Heart right ventricle (tissue), 16 donors: ENCODE measurements around the gene ADK. TPM values are rescaled to one million over a fixed set of nuclear protein-coding genes. Genes with fewer than 3 reads are reported as not detected.

Experiments used
- ATAC-seq, 8 donors: fragments of 200-7000 bp; cut with Tn5 transposase; one replicate each; pipeline ENCODE4 v1.9.1; 2020; ENCODE audit warnings: mild to moderate bottlenecking in 8 of 8, moderate library complexity in 8 of 8, moderate number of reproducible peaks in 1 of 8
- DNase-seq, 2 donors: peaks; one replicate each; pipeline ENCODE4 v3.0.0-alpha.2; 2020
- H3K27ac ChIP-seq, 10 donors: fragments of 200-600 bp; sonication (generic) in 2 of 10; one replicate each; pipeline versions ENCODE4 v1.5.0 to v1.8.0; 2020 to 2022; ENCODE audit warnings: mild to moderate bottlenecking in 3 of 10
- H3K27me3 ChIP-seq, 7 donors: fragments of 200-600 bp; one replicate each; pipeline ENCODE4 v1.8.0; 2021 to 2022; ENCODE audit warnings: mild to moderate bottlenecking in 2 of 7
- H3K36me3 ChIP-seq, 9 donors: fragments of 200-600 bp; sonication (generic) in 1 of 9; one replicate each; pipeline versions ENCODE4 v1.5.0 to v1.8.0; 2020 to 2022; ENCODE audit warnings: mild to moderate bottlenecking in 2 of 9
- H3K4me1 ChIP-seq, 9 donors: fragments of 200-600 bp; sonication (generic) in 1 of 9; one replicate each; pipeline versions ENCODE4 v1.5.0 to v1.8.0; 2020 to 2022; ENCODE audit warnings: mild to moderate bottlenecking in 4 of 9
- H3K4me3 ChIP-seq, 10 donors: fragments of 200-600 bp; sonication (generic) in 2 of 10; one replicate each; pipeline versions ENCODE4 v1.5.0 to v1.8.0; 2020 to 2022; ENCODE audit warnings: mild to moderate bottlenecking in 7 of 10, moderate library complexity in 2 of 10
- H3K9me3 ChIP-seq, 11 donors: fragments of 200-600 bp in 10 of 11; sonication (generic) in 2 of 11; one replicate each; pipeline versions ENCODE4 v1.5.0 to v1.8.0; 2013 to 2022; ENCODE audit warnings: mild to moderate bottlenecking in 2 of 11, control low read depth in 1 of 11, moderate library complexity in 1 of 11
- WGBS, 2 donors: extraction: QIAGEN DNeasy Blood & Tissue Kit; methylation state at CpG; one replicate each; pipeline ENCODE4 v1.1.7; 2013; ENCODE audit warnings: inconsistent platforms in 1 of 2; 5-methylcytosine and 5-hydroxymethylcytosine counted together
- intact Hi-C, 10 donors: fragments of 100-400 bp; cut with DNase I; formaldehyde crosslinking; loops; one replicate each; pipeline versions ENCODE4 v1.11.1 to v1.14.2; 2022
- polyA plus RNA-seq, 2 donors: library from polyadenylated mRNA; stranded (reverse); fragments of 200-250 nt; gene quantifications; one replicate each; pipeline ENCODE4 v1.2.3, GENCODE V29; 2013
- total RNA-seq, 10 donors: library from RNA; stranded (reverse); fragmentation: NEBNext Ultra II Directional in 3 of 10; extraction: Animal tissue kit (Norgen Biotek cat#: 25700) in 3 of 10; gene quantifications; one replicate each; pipeline versions ENCODE4 v1.2.1 to v1.2.4, GENCODE V29; 2021 to 2023
- TF ChIP-seq, protein P1 (sequence below), 9 donors: fragments of 200-600 bp; sonication (generic) in 2 of 9; IDR thresholded peaks; one replicate each; pipeline versions ENCODE4 v1.5.0 to v1.8.0; 2021 to 2022; ENCODE audit warnings: antibody characterized with exemption in 9 of 9, mild to moderate bottlenecking in 5 of 9, moderate library complexity in 1 of 9
- donor health status: Arrhythmogenic right ventricular cardiomyopathy.
- donor health status: ischemic (EF 13 %, LVEDD 7.1; RV severe dilation, severe dysfunction).
- donor health status: healthy with polysubstance abuse.
- donor health status: DM: no; HTN: yes; CAD: no.
- donor health status: DM: no; HTN: no; CAD: no.
- donor health status: ischemic (EF 25% LVEDD 6.9; RV normal size, moderate dysfunction).
- donor health status: ischemic (EF 25% LVEDD 5.7; RV mildly dilated, moderate dysfunction).
- donor health status: healthy.
- donor health status: DM: yes; HTN: yes; CAD: no.
- donor health status: Ischemic cardiomyopathy.
- donor health status: ischemic (EF 35%, LVEDD 5.7; RV mildly dilated, moderate dysfunction).
- donor health status: nonischemic (EF 11% LVEDD 7.7; RV severe dilation, severe dysfunction).
- donor health status: DM: yes; HTN: yes; CAD: no.
- donor health status: PGD.
- donor health status: ischemic (EF 29% LVEDD 5.4; RV normal size, mild dysfunction).
- donor health status: nonischemic (EF 23%, LVEDD 6.1; RV moderate dilation, normal function).

Gene ADK
- total and polyA plus RNA-seq, 12 donors: 13.0 to 50.0 (median 39.1) TPM

DNA sequence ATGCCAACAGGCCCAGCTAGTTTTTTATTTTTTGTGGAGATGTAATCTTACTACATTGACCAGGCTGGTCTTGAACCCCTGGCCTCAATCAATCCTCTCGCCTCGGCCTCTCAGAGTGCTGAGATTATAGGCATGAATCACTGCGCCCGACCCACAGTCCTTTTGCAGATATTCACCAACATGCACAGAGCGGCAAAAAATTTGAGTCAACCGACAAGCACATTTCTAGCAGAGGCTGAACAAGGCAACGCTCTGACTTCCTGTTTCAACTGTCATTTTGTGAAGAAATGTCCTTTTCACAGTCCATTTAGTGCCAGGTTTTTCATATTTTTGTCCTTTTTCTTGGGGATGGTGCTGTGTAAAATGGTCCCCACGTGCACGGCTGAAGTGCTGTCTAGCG is 604.3 kb downstream of the ADK start:
- TF ChIP-seq, protein P1, sequence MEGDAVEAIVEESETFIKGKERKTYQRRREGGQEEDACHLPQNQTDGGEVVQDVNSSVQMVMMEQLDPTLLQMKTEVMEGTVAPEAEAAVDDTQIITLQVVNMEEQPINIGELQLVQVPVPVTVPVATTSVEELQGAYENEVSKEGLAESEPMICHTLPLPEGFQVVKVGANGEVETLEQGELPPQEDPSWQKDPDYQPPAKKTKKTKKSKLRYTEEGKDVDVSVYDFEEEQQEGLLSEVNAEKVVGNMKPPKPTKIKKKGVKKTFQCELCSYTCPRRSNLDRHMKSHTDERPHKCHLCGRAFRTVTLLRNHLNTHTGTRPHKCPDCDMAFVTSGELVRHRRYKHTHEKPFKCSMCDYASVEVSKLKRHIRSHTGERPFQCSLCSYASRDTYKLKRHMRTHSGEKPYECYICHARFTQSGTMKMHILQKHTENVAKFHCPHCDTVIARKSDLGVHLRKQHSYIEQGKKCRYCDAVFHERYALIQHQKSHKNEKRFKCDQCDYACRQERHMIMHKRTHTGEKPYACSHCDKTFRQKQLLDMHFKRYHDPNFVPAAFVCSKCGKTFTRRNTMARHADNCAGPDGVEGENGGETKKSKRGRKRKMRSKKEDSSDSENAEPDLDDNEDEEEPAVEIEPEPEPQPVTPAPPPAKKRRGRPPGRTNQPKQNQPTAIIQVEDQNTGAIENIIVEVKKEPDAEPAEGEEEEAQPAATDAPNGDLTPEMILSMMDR (IDR thresholded peaks at IDR 0.05): no peak
- DNase-seq (no peak), ATAC-seq (no peak)
- H3K4me3 ChIP-seq: no peak overlapping the region
- H3K9me3 ChIP-seq: no peaks in the 10 kb centered on the region
- intact Hi-C loops: loop anchor here in 1 of 10 donors (10.0 kb wide), 1 partner anchor 130 kb away; no protein-coding TSS in a partner anchor
- H3K4me1 ChIP-seq: peaks cover 0 to 10% (median 0%) of the 10 kb centered on the region in 9 donors
- no peak overlapping the region for H3K27ac ChIP-seq
- 90 to 91% methylated on average over 10 of the region's 10 CpGs for WGBS, 2 donors
- no peaks in the 10 kb centered on the region for H3K36me3 ChIP-seq
- H3K27me3 ChIP-seq: no peaks in the 10 kb centered on the region

Other genes with a start within 250 kb of the ADK start
- 10 to 100 TPM in 2 of 10 donors, 1 to 10 TPM in 8; 4.4 to 44.3 (median 9.1) TPM for gene PLAU, start 240.1 kb upstream of the ADK start, total RNA-seq
- gene PLAU, start 240.1 kb upstream of the ADK start, polyA plus RNA-seq: 10 to 100 TPM in 1 of 2 donors, 1 to 10 TPM in 1; 5.6 to 10.4 TPM
- 100 to 1,000 TPM; 210 to 369 (median 251) TPM for gene VCL, start 153.1 kb upstream of the ADK start, total RNA-seq
- 100 to 1,000 TPM; 117 to 190 TPM for gene VCL, start 153.1 kb upstream of the ADK start, polyA plus RNA-seq
- gene AP3M1, start 393 bp upstream of the ADK start, total RNA-seq: 10 to 100 TPM; 23.8 to 33.2 (median 28.5) TPM
- gene AP3M1, start 393 bp upstream of the ADK start, polyA plus RNA-seq: 10 to 100 TPM in 1 of 2 donors, 1 to 10 TPM in 1; 6.6 to 14.7 TPM